ENCODE measurements around the gene RUNX3.
A peak's percentile ranks its signal among the peaks of the same experiment; 100 is the strongest.

Gene RUNX3

DNA sequence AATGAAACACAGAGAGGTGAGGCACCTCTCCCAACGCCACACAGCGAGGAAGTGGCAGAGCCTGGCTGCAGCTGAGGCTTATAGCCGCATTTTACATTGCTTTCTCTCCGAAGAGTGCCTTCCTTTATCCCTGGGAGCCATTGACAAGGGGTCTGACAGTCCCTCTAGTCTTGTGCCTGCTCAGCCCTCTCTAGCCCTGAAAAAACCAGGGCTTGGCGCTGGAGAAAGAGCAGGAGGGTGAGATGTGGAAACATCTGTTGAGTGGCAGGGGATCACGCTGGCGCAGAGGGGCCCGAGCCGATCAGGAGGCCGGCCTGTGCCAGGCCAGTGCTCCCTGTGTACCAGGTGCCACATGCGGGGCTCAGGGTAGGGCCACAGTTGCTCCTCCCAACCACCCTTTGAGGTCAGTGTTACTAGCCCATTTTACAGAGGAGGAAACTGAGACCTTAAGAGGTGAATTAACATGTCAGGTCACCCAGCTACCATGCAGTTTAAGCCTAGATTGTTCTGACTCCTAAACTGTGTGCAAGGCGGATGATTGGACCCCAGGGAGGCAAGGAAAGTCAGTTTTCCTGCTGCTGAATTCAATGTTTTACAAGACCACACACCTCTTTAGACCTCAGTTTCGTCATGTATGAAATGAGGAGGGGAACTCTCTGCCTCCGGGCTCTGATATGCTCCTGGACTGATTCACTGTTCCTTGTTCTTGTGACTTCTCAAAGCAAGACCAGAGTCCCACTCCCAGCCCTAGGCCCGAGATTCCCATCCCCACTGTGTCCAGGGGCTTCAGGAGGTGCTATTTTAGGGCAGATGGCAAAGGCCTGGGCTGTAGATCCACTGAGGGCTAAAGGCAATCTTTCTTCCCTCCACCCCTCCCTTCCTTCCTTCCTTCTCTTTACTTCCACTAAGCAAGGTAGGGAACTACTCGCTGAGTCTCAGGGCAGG, 28.0 kb upstream of the RUNX3 start:
- Histone ChIP-seq H3K36me3 (no peaks in the 10 kb centered on the region), H3K9me3 (no peaks in the 10 kb centered on the region), H3K27ac (no peak overlapping the region), H4K20me1 (no peaks in the 10 kb centered on the region), H3K9ac (0 out of 2 replicates have a peak overlapping the region, but pooled peaks have one; percentile 11), H3K4me1 (peaks cover 61% of the 10 kb centered on the region), H3K4me2 (peak overlapping the region; percentile 49), H3K4me3 (no peak overlapping the region), H3K27me3 (no peaks in the 10 kb centered on the region)
- TF ChIP-seq Cebpa-rat (IDR thresholded peaks at IDR 0.05): no peak

DNA sequence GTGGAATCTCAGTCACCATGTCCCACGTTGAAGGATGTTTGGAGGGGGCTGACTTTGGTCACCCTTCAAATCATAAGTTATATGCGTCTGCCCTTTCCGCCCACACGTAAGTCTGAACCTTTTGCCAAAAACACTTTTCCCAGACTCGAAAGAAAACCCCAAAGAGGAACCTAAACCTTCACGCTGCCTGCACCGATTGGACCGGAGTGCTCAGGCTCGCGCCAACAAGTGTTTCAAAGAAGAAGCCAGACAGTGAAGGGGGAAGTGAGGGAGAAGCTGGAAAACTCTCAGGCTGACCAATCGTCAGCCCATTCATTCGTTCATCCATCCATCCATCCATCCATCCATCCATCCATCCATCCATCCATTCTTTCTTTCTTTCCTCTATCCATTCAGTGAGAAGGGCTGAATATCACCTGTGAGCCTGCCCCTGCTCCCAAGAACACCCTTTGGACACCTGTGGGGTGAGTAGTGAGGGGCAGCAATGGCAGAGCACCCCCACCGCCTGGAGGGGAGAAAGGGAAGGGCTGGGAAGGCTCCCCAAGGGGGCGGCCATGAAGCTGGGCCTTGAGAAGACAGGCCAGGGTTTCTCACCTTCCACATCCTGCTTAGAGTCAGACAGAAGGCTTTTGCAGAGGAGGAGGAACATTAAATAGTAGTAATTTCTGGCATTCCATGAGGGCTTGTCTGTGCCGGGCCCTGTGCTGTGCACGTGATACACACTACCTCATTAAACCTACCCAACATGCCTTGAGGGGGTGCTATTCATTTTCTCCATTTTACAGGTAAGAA, 27.1 kb upstream of the RUNX3 start:
- Histone ChIP-seq H3K36me3 (no peaks in the 10 kb centered on the region), H3K27ac (no peak overlapping the region), H3K9me3 (no peaks in the 10 kb centered on the region), H3K9ac (no peak overlapping the region), H3K4me2 (peak overlapping the region; percentile 4; the same call in 1 of the 2 replicates), H3K27me3 (no peaks in the 10 kb centered on the region), H3K4me3 (no peak overlapping the region), H3K4me1 (peaks cover 61% of the 10 kb centered on the region), H4K20me1 (no peaks in the 10 kb centered on the region)
- TF ChIP-seq Cebpa-rat (IDR thresholded peaks at IDR 0.05): no peak

DNA sequence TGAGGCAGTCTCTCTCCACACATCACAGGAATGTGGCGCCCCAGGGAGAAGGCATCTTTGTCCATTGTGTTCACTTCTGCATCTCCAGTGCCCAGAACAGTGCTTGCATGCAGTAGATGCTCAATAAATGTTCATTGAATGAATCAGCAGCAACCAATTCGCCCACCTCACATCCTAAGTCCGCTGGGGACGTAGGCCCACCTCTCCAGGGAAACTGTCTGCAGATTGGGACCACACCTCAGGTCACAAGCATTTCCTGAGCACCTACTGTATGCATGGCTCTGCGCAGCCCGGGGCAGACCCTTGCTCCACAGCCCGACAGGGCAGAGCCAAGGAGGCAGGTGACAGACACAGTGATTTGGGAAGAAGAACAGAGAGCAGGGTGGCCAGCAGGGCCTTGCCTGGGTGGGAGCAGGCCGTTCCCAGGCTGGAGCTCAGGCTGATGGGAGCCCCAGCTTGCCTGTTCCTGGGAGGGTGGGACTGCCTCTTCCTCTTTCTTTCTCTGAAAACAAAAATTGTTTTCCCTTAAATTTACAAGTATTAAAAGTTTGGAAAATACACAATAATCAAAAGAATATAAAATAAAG, 25.8 kb upstream of the RUNX3 start:
- no peaks in the 10 kb centered on the region for H3K36me3 ChIP-seq
- no peak overlapping the region for H3K27ac ChIP-seq
- no peak overlapping the region for H3K9ac ChIP-seq
- peaks cover 64% of the 10 kb centered on the region for H3K4me1 ChIP-seq
- H3K4me2 ChIP-seq: peak overlapping the region; percentile 62
- no peak overlapping the region for H3K4me3 ChIP-seq
- H3K27me3 ChIP-seq: no peaks in the 10 kb centered on the region
- no peaks in the 10 kb centered on the region for H4K20me1 ChIP-seq
- no peaks in the 10 kb centered on the region for H3K9me3 ChIP-seq
- no peak for TF ChIP-seq Cebpa-rat (IDR thresholded peaks at IDR 0.05)

DNA sequence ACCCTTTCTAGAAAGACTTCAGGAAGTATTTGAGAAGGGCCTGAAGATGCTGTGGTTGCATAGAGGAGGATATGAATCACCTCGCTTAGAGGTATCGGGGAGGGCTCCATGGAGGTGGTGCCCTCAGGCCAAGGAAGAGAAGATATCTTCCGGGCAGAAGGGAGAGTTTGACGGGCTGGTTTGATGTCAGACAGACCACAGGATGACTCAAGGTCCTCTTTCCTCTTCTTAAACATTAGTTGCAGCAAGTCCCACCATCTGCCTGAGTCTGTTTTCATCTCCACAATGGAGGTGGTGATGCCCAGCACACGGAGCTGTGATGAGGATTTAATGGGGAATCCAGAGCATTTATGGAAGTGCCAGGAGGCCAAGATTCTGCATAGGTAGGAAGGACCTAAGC, 25.1 kb upstream of the RUNX3 start:
- no peaks in the 10 kb centered on the region for H4K20me1 ChIP-seq
- no peak overlapping the region for H3K9ac ChIP-seq
- H3K36me3 ChIP-seq: no peaks in the 10 kb centered on the region
- no peaks in the 10 kb centered on the region for H3K27me3 ChIP-seq
- H3K4me2 ChIP-seq: peak overlapping the region; percentile 62
- peaks cover 65% of the 10 kb centered on the region for H3K4me1 ChIP-seq
- no peak overlapping the region for H3K4me3 ChIP-seq
- no peak overlapping the region for H3K27ac ChIP-seq
- H3K9me3 ChIP-seq: no peaks in the 10 kb centered on the region
- TF ChIP-seq Cebpa-rat (IDR thresholded peaks at IDR 0.05): no peak

DNA sequence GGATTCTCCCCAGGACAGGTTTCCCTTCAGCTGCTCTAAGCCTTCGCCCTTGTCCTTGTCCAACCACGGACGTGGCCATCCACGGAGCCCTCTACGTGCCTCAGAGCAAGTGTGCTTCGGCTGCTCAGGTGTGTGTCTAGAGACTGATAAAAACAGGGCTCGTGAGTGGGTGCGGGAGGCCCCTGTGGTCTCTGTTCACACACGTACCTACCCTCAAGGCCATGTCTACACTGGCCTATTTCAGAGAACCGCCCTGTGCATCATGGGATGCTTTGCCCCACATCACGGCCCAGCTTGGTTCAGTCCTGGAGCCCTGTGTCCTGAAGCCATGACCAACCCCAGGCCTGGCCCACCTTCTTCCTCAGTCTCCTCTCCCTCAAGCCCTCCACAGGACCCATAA, 24.6 kb upstream of the RUNX3 start:
- no peak overlapping the region for H3K9ac ChIP-seq
- no peak overlapping the region for H3K4me3 ChIP-seq
- H3K27me3 ChIP-seq: no peaks in the 10 kb centered on the region
- no peak for TF ChIP-seq Cebpa-rat (IDR thresholded peaks at IDR 0.05)
- no peaks in the 10 kb centered on the region for H3K9me3 ChIP-seq
- H3K4me1 ChIP-seq: peaks cover 71% of the 10 kb centered on the region
- H3K36me3 ChIP-seq: no peaks in the 10 kb centered on the region
- no peaks in the 10 kb centered on the region for H4K20me1 ChIP-seq
- peak overlapping the region; percentile 62 for H3K4me2 ChIP-seq
- H3K27ac ChIP-seq: 0 out of 2 replicates have a peak overlapping the region, but pooled peaks have one; percentile 14

DNA sequence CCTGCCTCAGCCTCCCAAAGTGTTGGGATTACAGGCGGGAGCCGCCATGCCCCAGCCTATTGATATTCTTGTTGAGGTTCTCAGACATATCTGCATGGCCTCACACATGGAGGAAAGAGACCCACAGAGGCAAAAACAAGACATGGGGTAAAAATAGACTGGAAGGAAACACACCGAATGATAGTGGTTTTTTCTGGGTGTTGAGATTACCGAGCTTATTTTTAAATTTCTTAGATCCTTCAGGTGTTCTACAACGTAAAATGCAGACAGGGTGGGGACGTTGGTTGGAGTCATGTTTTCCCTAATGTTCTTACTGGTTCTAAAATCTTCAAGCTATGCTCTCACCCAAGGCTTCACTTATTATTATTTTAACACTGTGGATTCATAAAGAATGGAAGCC, 23.9 kb upstream of the RUNX3 start:
- no peak for TF ChIP-seq Cebpa-rat (IDR thresholded peaks at IDR 0.05)
- no peaks in the 10 kb centered on the region for H3K36me3 ChIP-seq
- no peak overlapping the region for H3K4me3 ChIP-seq
- no peaks in the 10 kb centered on the region for H4K20me1 ChIP-seq
- peak overlapping the region; percentile 62 for H3K4me2 ChIP-seq
- H3K9ac ChIP-seq: no peak overlapping the region
- H3K4me1 ChIP-seq: peaks cover 74% of the 10 kb centered on the region
- H3K27me3 ChIP-seq: no peaks in the 10 kb centered on the region
- H3K27ac ChIP-seq: 0 out of 2 replicates have a peak overlapping the region, but pooled peaks have one; percentile 14
- no peaks in the 10 kb centered on the region for H3K9me3 ChIP-seq

DNA sequence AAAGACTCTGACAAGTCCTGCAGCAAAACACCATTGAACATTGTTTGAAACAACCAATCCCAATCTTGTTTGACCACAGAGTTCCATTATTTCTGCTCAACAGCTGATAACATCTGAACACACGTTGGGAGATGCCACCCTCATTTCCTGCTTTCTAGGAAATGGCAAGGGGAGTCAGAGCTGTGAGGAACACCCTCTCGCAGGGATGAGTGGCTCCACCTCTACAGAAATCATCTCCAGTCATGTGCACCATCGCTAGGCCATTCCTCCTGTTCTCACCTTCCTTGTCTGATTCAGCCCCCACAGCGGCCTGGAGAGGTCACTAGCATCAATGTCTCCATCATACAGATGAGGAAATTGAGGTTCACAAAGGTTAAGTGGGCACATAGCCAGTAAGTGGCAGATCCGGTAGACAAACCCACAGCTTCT, 22.4 kb upstream of the RUNX3 start:
- H3K9ac ChIP-seq: no peak overlapping the region
- peaks cover 78% of the 10 kb centered on the region for H3K4me1 ChIP-seq
- TF ChIP-seq Cebpa-rat (IDR thresholded peaks at IDR 0.05): no peak
- no peaks in the 10 kb centered on the region for H3K36me3 ChIP-seq
- H3K27me3 ChIP-seq: no peaks in the 10 kb centered on the region
- peak overlapping the region; percentile 62 for H3K4me2 ChIP-seq
- no peak overlapping the region for H3K27ac ChIP-seq
- H4K20me1 ChIP-seq: peaks cover 10% of the 10 kb centered on the region; the same call in 1 of the 2 replicates
- H3K4me3 ChIP-seq: no peak overlapping the region
- no peaks in the 10 kb centered on the region for H3K9me3 ChIP-seq

DNA sequence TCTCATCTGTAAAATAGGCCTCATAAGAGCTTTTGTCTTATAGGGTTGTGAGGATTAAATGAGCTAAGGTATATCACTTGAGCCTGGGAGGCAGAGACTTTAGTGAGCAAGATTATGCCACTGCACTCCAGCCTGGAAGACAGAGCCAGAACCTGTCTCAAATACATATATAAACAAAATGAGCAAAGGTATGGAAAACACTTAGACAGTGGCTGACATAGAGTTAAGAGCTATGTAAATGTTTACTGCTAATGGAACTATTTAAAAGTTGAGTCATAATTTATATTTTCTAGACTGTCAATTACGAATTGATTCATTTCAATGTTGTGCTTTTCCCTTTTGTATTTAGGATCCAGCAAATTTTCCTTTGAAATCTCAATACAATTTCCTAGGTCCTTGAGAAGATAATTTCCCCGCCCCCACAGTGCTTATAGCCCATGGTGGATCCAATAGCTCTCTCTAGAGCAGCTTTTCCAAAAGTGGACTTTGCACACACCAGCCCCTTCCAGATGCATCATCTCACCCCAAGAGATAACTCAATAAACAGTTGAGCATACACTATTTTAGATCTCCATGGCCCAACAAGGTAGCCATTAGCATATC, 21.8 kb upstream of the RUNX3 start:
- H3K27ac ChIP-seq: no peak overlapping the region
- peak overlapping the region; percentile 62 for H3K4me2 ChIP-seq
- H3K36me3 ChIP-seq: no peaks in the 10 kb centered on the region
- peaks cover 12% of the 10 kb centered on the region; the same call in 1 of the 2 replicates for H4K20me1 ChIP-seq
- H3K27me3 ChIP-seq: no peaks in the 10 kb centered on the region
- no peak for TF ChIP-seq Cebpa-rat (IDR thresholded peaks at IDR 0.05)
- no peak overlapping the region for H3K9ac ChIP-seq
- peaks cover 78% of the 10 kb centered on the region for H3K4me1 ChIP-seq
- no peaks in the 10 kb centered on the region for H3K9me3 ChIP-seq
- no peak overlapping the region for H3K4me3 ChIP-seq

DNA sequence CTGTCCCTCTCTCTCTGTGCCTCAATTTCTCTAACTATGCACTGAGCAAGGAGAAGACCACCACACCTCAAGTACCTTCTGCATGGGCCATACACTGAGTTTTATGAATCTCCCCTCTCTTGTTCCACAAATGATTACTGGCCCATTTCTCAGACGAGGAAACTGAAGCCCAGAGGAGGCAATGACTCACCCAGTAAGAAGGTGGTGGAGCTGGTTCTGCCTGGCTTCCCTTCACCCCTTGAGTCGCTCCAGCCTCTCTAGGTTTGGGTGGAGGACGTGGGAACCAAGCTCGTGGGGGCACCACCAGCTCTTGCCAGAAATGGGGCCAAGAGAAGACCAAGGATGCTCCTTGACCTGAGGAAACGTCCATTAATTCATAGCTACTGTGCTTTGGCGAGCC, 21.3 kb upstream of the RUNX3 start:
- Histone ChIP-seq H3K4me3 (no peak overlapping the region), H3K9ac (no peak overlapping the region), H3K27ac (no peak overlapping the region), H3K36me3 (no peaks in the 10 kb centered on the region), H3K4me2 (no peak overlapping the region), H3K27me3 (no peaks in the 10 kb centered on the region), H3K4me1 (peaks cover 79% of the 10 kb centered on the region), H4K20me1 (peaks cover 12% of the 10 kb centered on the region; the same call in 1 of the 2 replicates), H3K9me3 (no peaks in the 10 kb centered on the region)
- no peak for TF ChIP-seq Cebpa-rat (IDR thresholded peaks at IDR 0.05)

Data from BLaER1 (cell line).